GM23338 (cell line): Measurements from ENCODE around the gene KRTAP4-2.

ENCODE experiments used
- CTCF ChIP-seq, 2 experiments: fragments of 200-600 bp in 1 of 2; sonication (generic) in 1 of 2; conservative IDR thresholded peaks; 2 replicates each; pipeline versions ENCODE4 v1.5.1 to v1.6.1; 2016 to 2017; ENCODE audit warnings: antibody characterized with exemption in 2 of 2, low read depth in 2 of 2, mild to moderate bottlenecking in 2 of 2, moderate library complexity in 1 of 2
- EZH2 ChIP-seq: fragments of 200-600 bp; sonication (generic); IDR thresholded peaks from one replicate; pipeline ENCODE4 v1.8.0; 2017; ENCODE audit warnings: antibody characterized with exemption, mild to moderate bottlenecking, low read depth; ENCODE audit not compliant: unreplicated experiment
- POLR2AphosphoS5 ChIP-seq: IDR thresholded peaks from 2 replicates; pipeline ENCODE4 v1.6.1; 2016; ENCODE audit warnings: antibody characterized with exemption, low read depth
- REST ChIP-seq: IDR thresholded peaks from one replicate; pipeline ENCODE4 v1.6.1; 2018; ENCODE audit warnings: antibody characterized with exemption; ENCODE audit not compliant: unreplicated experiment
- STAT1 ChIP-seq: IDR thresholded peaks from one replicate; pipeline ENCODE4 v1.6.1; 2016; ENCODE audit warnings: antibody characterized with exemption; ENCODE audit not compliant: unreplicated experiment

- no peak for TF ChIP-seq REST
- no peak for TF ChIP-seq POLR2AphosphoS5
- TF ChIP-seq CTCF (conservative IDR thresholded peaks at IDR 0.05; ENCODE audit: low read depth in 2 of 2) = no peak
- TF ChIP-seq EZH2 = no peak
- no peak for TF ChIP-seq STAT1
Observed at GRCh38 chr17:41153856-41154255, 24.2 kb downstream of the KRTAP4-2 start.
